Neural cell (in vitro differentiated cells): ENCODE results near the gene SERGEF. TPM values are rescaled to one million over a fixed set of nuclear protein-coding genes. Genes with fewer than 3 reads are reported as not detected.

Experiments used
- H2AFZ ChIP-seq: fragments of 200-600, 300-800 bp; sonication (generic), shearing (Covaris generic); 2 replicates; pipeline ENCODE4 v1.6.0; 2014; ENCODE audit warnings: low read depth, mild to moderate bottlenecking, antibody characterized with exemption, low read length, moderate library complexity
- H3F3A ChIP-seq: fragments of 200-600 bp; shearing (Covaris generic); 2 replicates; pipeline ENCODE4 v1.6.1; 2016; ENCODE audit warnings: mild to moderate bottlenecking, moderate library complexity, mixed read lengths, antibody characterized with exemption, low read length; ENCODE audit not compliant: insufficient read depth, poor library complexity, severe bottlenecking
- H3K27ac ChIP-seq: fragments of 200-600, 300-800 bp; sonication (generic), shearing (Covaris generic); 2 replicates; pipeline ENCODE4 v1.5.1; 2014; ENCODE audit warnings: mild to moderate bottlenecking, low read length, moderate library complexity
- H3K27me3 ChIP-seq: fragments of 300-800, 200-600 bp; sonication (generic), shearing (Covaris generic); 2 replicates; pipeline ENCODE4 v1.6.0; 2014; ENCODE audit warnings: mild to moderate bottlenecking, low read depth, low read length, moderate library complexity; ENCODE audit not compliant: insufficient read depth
- H3K36me3 ChIP-seq: fragments of 300-800, 200-600 bp; sonication (generic), shearing (Covaris generic); 2 replicates; pipeline ENCODE4 v1.5.1; 2014; ENCODE audit warnings: mild to moderate bottlenecking, antibody characterized with exemption, low read length, moderate library complexity; ENCODE audit not compliant: insufficient read depth
- H3K4me2 ChIP-seq: fragments of 300-800, 200-600 bp; sonication (generic), shearing (Covaris generic); 2 replicates; pipeline ENCODE4 v1.6.0; 2014; ENCODE audit warnings: mild to moderate bottlenecking, low read length
- H3K4me3 ChIP-seq: fragments of 300-800, 200-600 bp; sonication (generic), shearing (Covaris generic); 2 replicates; pipeline ENCODE4 v1.5.1; 2014; ENCODE audit warnings: mild to moderate bottlenecking, low read length, moderate library complexity
- H3K79me2 ChIP-seq: fragments of 200-600 bp; shearing (Covaris generic); replicated peaks from 2 replicates; pipeline ENCODE4 v1.6.0; 2014; ENCODE audit warnings: mild to moderate bottlenecking, low read length, moderate library complexity; ENCODE audit not compliant: insufficient read depth
- H3K9ac ChIP-seq: fragments of 300-800, 200-600 bp; sonication (generic), shearing (Covaris generic); 2 replicates; pipeline ENCODE4 v1.6.1; 2016; ENCODE audit warnings: mild to moderate bottlenecking, low read length, mixed read lengths
- H3K9me2 ChIP-seq: fragments of 200-600 bp; shearing (Covaris generic); 2 replicates; pipeline ENCODE4 v1.6.1; 2016; ENCODE audit warnings: mild to moderate bottlenecking, low read length, mixed read lengths; ENCODE audit not compliant: insufficient read depth
- H3K9me3 ChIP-seq: fragments of 200-600, 300-800 bp; sonication (generic), shearing (Covaris generic); 2 replicates; pipeline ENCODE4 v1.6.1; 2016; ENCODE audit warnings: mild to moderate bottlenecking, mixed run types, low read length, moderate library complexity, mixed read lengths
- H4K20me1 ChIP-seq: fragments of 200-600 bp; shearing (Covaris generic); 2 replicates; pipeline ENCODE4 v1.6.1; 2016; ENCODE audit warnings: mild to moderate bottlenecking, mixed run types; ENCODE audit not compliant: insufficient read depth
- CTCF ChIP-seq: fragments of 450-650 bp; IDR thresholded peaks from 2 replicates; pipeline ENCODE4 v1.5.1; 2014; ENCODE audit warnings: antibody characterized with exemption, mild to moderate bottlenecking, moderate library complexity; ENCODE audit not compliant: poor library complexity, severe bottlenecking
- EP300 ChIP-seq: fragments of 450-650 bp; conservative IDR thresholded peaks from 2 replicates; pipeline ENCODE4 v1.6.1; 2014; ENCODE audit warnings: antibody characterized with exemption, mild to moderate bottlenecking, moderate library complexity; ENCODE audit not compliant: poor library complexity, severe bottlenecking
- EZH2 ChIP-seq: fragments of 200-600, 300-800 bp; shearing (Covaris generic), sonication (generic); IDR thresholded peaks from 2 replicates; pipeline ENCODE4 v1.6.1; 2014; ENCODE audit warnings: antibody characterized with exemption, low read length, borderline replicate concordance, mild to moderate bottlenecking; ENCODE audit not compliant: insufficient read depth, poor library complexity, severe bottlenecking
- MXI1 ChIP-seq: fragments of 450-650 bp; conservative IDR thresholded peaks from 2 replicates; pipeline ENCODE4 v1.6.1; 2014; ENCODE audit warnings: antibody characterized with exemption, mild to moderate bottlenecking; ENCODE audit not compliant: poor library complexity, severe bottlenecking
- POLR2AphosphoS5 ChIP-seq: IDR thresholded peaks from 2 replicates; pipeline ENCODE4 v1.6.1; 2012
- RAD21 ChIP-seq: fragments of 450-650 bp; conservative IDR thresholded peaks from 2 replicates; pipeline ENCODE4 v1.6.1; 2014; ENCODE audit warnings: antibody characterized with exemption, mild to moderate bottlenecking, moderate library complexity
- REST ChIP-seq: IDR thresholded peaks from 2 replicates; pipeline ENCODE4 v1.6.1; 2012; ENCODE audit warnings: borderline replicate concordance
- SMC3 ChIP-seq: fragments of 450-650 bp; conservative IDR thresholded peaks from 2 replicates; pipeline ENCODE4 v1.6.1; 2014; ENCODE audit warnings: antibody characterized with exemption, mild to moderate bottlenecking, moderate library complexity; ENCODE audit not compliant: poor library complexity
- TAF1 ChIP-seq: IDR thresholded peaks from 2 replicates; pipeline ENCODE4 v1.6.1; 2012; ENCODE audit warnings: low read depth
- polyA plus RNA-seq: library from polyadenylated mRNA; depleted of rRNA; stranded (reverse); fragments of >200 nt; gene quantifications from 2 replicates; pipeline ENCODE4 v1.2.3, GENCODE V29; 2014

The SERGEF gene
- polyA plus RNA-seq, 1 donor from 2014 or later: 49.6 TPM

- Histone ChIP-seq H3K9me3 (no peaks in the 10 kb centered on the region), H3K27me3 (no peaks in the 10 kb centered on the region), H4K20me1 (no peaks in the 10 kb centered on the region), H3F3A (no peaks in the 10 kb centered on the region), H3K4me2 (no peak overlapping the region), H2AFZ (no peak overlapping the region), H3K27ac (no peak overlapping the region), H3K36me3 (no peaks in the 10 kb centered on the region), H3K4me3 (no peak overlapping the region), H3K79me2 (no peaks in the 10 kb centered on the region), H3K9ac (no peak overlapping the region), H3K9me2 (no peaks in the 10 kb centered on the region)
- TF ChIP-seq SMC3 (no peak), REST (no peak), RAD21 (no peak), CTCF (no peak), POLR2AphosphoS5 (no peak), EP300 (no peak), TAF1 (no peak), MXI1 (no peak), EZH2 (no peak)
Measured at GRCh38 chr11:17798253-17798652, 214.6 kb downstream of the SERGEF start.

GRCh38 chr11:17796154-17796553, 216.7 kb downstream of the SERGEF start:
- Histone ChIP-seq H4K20me1 (no peaks in the 10 kb centered on the region), H3K9me2 (no peaks in the 10 kb centered on the region), H3K27me3 (no peaks in the 10 kb centered on the region), H2AFZ (no peak overlapping the region), H3K4me3 (no peak overlapping the region), H3K27ac (no peak overlapping the region), H3K9ac (no peak overlapping the region), H3K79me2 (no peaks in the 10 kb centered on the region), H3K9me3 (no peaks in the 10 kb centered on the region), H3F3A (no peaks in the 10 kb centered on the region), H3K4me2 (no peak overlapping the region), H3K36me3 (no peaks in the 10 kb centered on the region)
- TF ChIP-seq EP300 (no peak), REST (no peak), CTCF (no peak), TAF1 (no peak), RAD21 (no peak)
